H1 (cell line): ENCODE data around the gene KEL. TPM values are rescaled to one million over a fixed set of nuclear protein-coding genes. Genes with fewer than 3 reads are reported as not detected.

Experiments
- CTCF ChIA-PET: fragments of 300-600 bp; sonication (Branson Sonifier 250); formaldehyde crosslinking; loops from one replicate; lab custom pipeline; 2021; ENCODE audit not compliant: partially characterized antibody; lab: Charles Lee
- POLR2A ChIA-PET: fragments of 300-600 bp; sonication (Branson Sonifier 250); formaldehyde crosslinking; loops from one replicate; lab custom pipeline; 2021; ENCODE audit warnings: inconsistent platforms; ENCODE audit not compliant: partially characterized antibody; lab: Charles Lee
- DNase-seq, 2 experiments: peaks; one replicate each; pipeline versions ENCODE4 v3.0.0 to v3.0.0-alpha.2; 2010 to 2022; ENCODE audit warnings: low spot score in 2 of 2, low read depth in 1 of 2, mixed read lengths in 1 of 2
- FAIRE-seq: peaks from 2 replicates; lab custom pipeline; 2011; peaks lifted over from hg19 to GRCh38; lab: Jason Lieb, UNC
- H2AFZ ChIP-seq: 2 replicates; pipeline ENCODE4 v1.8.1; 2012; ENCODE audit warnings: low read length, inconsistent platforms
- H2AK5ac ChIP-seq: 2 replicates; pipeline ENCODE4 v1.6.1; 2013; ENCODE audit warnings: low read depth, low read length
- H2BK120ac ChIP-seq: replicated peaks from 2 replicates; pipeline ENCODE3; 2013; ENCODE audit warnings: low read depth, low read length, inconsistent platforms
- H2BK12ac ChIP-seq: 2 replicates; pipeline ENCODE4 v1.6.1; 2013; ENCODE audit warnings: low read depth, low read length
- H2BK15ac ChIP-seq: 2 replicates; pipeline ENCODE4 v1.6.1; 2013; ENCODE audit warnings: low read length
- H2BK20ac ChIP-seq: 2 replicates; pipeline ENCODE4 v1.6.1; 2013; ENCODE audit warnings: low read length
- H2BK5ac ChIP-seq: 2 replicates; pipeline ENCODE4 v1.6.1; 2013; ENCODE audit warnings: low read depth, low read length
- H3K14ac ChIP-seq: 2 replicates; pipeline ENCODE4 v1.6.1; 2013; ENCODE audit warnings: inconsistent platforms; ENCODE audit not compliant: insufficient read length
- H3K18ac ChIP-seq: 2 replicates; pipeline ENCODE4 v1.6.1; 2013; ENCODE audit warnings: low read length; ENCODE audit errors: extremely low read depth
- H3K23ac ChIP-seq: 2 replicates; pipeline ENCODE4 v1.6.1; 2013; ENCODE audit warnings: inconsistent platforms; ENCODE audit not compliant: insufficient read length
- H3K23me2 ChIP-seq: 2 replicates; pipeline ENCODE4 v1.6.1; 2013; ENCODE audit warnings: low read depth, low read length
- H3K27ac ChIP-seq: 2 replicates; pipeline ENCODE4 v1.6.1; 2011; ENCODE audit warnings: low read depth, low read length, inconsistent platforms
- H3K27me3 ChIP-seq, 4 experiments: replicated peaks in 1 of 4; 1 replicate in 1 of 4; 2 replicates in 3 of 4; pipeline versions ENCODE4 v1.6.1 to v1.8.1; 2011 to 2013; ENCODE audit warnings: low read length in 3 of 4, mild to moderate bottlenecking in 3 of 4, inconsistent platforms in 2 of 4, mixed read lengths in 2 of 4, moderate library complexity in 1 of 4; ENCODE audit not compliant: control insufficient read depth in 3 of 4, insufficient read depth in 3 of 4; ENCODE audit errors: extremely low read depth in 1 of 4
- H3K36me3 ChIP-seq, 4 experiments: 2 replicates each; pipeline versions ENCODE4 v1.6.1 to v1.8.1; 2011 to 2013; ENCODE audit warnings: mild to moderate bottlenecking in 4 of 4, low read length in 3 of 4, moderate library complexity in 2 of 4, control low read depth in 1 of 4, inconsistent platforms in 1 of 4; ENCODE audit not compliant: insufficient read depth in 4 of 4, control insufficient read depth in 2 of 4
- H3K4ac ChIP-seq: replicated peaks from 2 replicates; pipeline ENCODE3; 2013; ENCODE audit warnings: low read length, low read depth, mixed read lengths, inconsistent platforms; ENCODE audit not compliant: insufficient read length
- H3K4me1 ChIP-seq, 4 experiments: replicated peaks in 1 of 4; 1 replicate in 1 of 4; 2 replicates in 3 of 4; pipeline versions ENCODE4 v1.6.1 to v1.8.1; 2011 to 2013; ENCODE audit warnings: low read length in 3 of 4, inconsistent platforms in 2 of 4, mixed read lengths in 1 of 4; ENCODE audit not compliant: insufficient read depth in 4 of 4, control insufficient read depth in 3 of 4
- H3K4me2 ChIP-seq, 2 experiments: 2 replicates each; pipeline versions ENCODE4 v1.6.1 to v1.8.1; 2011 to 2013; ENCODE audit warnings: low read depth in 2 of 2, low read length in 2 of 2, control low read depth in 1 of 2, inconsistent platforms in 1 of 2, mild to moderate bottlenecking in 1 of 2; ENCODE audit not compliant: insufficient read depth in 1 of 2
- H3K4me3 ChIP-seq, 4 experiments: fragments of 200-600, 300-600 bp in 1 of 4; sonication (generic), shearing (Covaris generic), sonication (Bioruptor Twin) in 1 of 4; 2 replicates each; pipeline versions ENCODE4 v1.5.1 to v1.8.1; 2011 to 2016; ENCODE audit warnings: low read length in 4 of 4, low read depth in 3 of 4, control low read depth in 2 of 4, inconsistent platforms in 2 of 4, mild to moderate bottlenecking in 2 of 4, mixed read lengths in 1 of 4, moderate library complexity in 1 of 4; ENCODE audit not compliant: insufficient read depth in 2 of 4; ENCODE audit errors: extremely low read depth in 1 of 4
- H3K56ac ChIP-seq: replicated peaks from 2 replicates; pipeline ENCODE3; 2013; ENCODE audit warnings: low read depth, mild to moderate bottlenecking, mixed read lengths, low read length, inconsistent platforms; ENCODE audit not compliant: insufficient read length
- H3K79me1 ChIP-seq: 2 replicates; pipeline ENCODE4 v1.6.1; 2013; ENCODE audit warnings: low read depth, low read length, control low read depth
- H3K79me2 ChIP-seq, 2 experiments: 2 replicates each; pipeline versions ENCODE4 v1.6.1 to v1.8.1; 2012 to 2013; ENCODE audit warnings: low read length in 2 of 2, mild to moderate bottlenecking in 2 of 2, inconsistent platforms in 1 of 2; ENCODE audit not compliant: insufficient read depth in 2 of 2, control insufficient read depth in 1 of 2
- H3K9ac ChIP-seq, 4 experiments: replicated peaks in 1 of 4; 1 replicate in 1 of 4; 2 replicates in 3 of 4; pipeline versions ENCODE4 v1.6.1 to v1.8.1; 2011 to 2013; ENCODE audit warnings: low read depth in 3 of 4, low read length in 3 of 4, control low read depth in 2 of 4, mild to moderate bottlenecking in 2 of 4, moderate library complexity in 2 of 4, inconsistent platforms in 1 of 4; ENCODE audit errors: extremely low read depth in 1 of 4
- H3K9me3 ChIP-seq, 2 experiments: 2 replicates each; pipeline versions ENCODE4 v1.6.1 to v1.8.1; 2012 to 2013; ENCODE audit warnings: mild to moderate bottlenecking in 2 of 2, moderate library complexity in 2 of 2, control low read depth in 1 of 2, inconsistent platforms in 1 of 2, low read depth in 1 of 2, low read length in 1 of 2, mixed read lengths in 1 of 2; ENCODE audit not compliant: insufficient read depth in 2 of 2
- H4K20me1 ChIP-seq, 2 experiments: replicated peaks in 1 of 2; 2 replicates each; pipeline versions ENCODE3 to v1.8.1; 2011 to 2013; ENCODE audit warnings: inconsistent platforms in 2 of 2, low read length in 2 of 2, mild to moderate bottlenecking in 1 of 2; ENCODE audit not compliant: insufficient read depth in 2 of 2, control insufficient read depth in 1 of 2
- H4K5ac ChIP-seq: 2 replicates; pipeline ENCODE4 v1.6.1; 2013; ENCODE audit warnings: low read length, low read depth, mixed read lengths, inconsistent platforms; ENCODE audit not compliant: insufficient read length
- H4K8ac ChIP-seq: 2 replicates; pipeline ENCODE4 v1.8.0; 2013; ENCODE audit warnings: mild to moderate bottlenecking, moderate library complexity, low read length, inconsistent platforms; ENCODE audit not compliant: insufficient read depth; ENCODE audit errors: extremely low read depth
- H4K91ac ChIP-seq: replicated peaks from 2 replicates; pipeline ENCODE3; 2013; ENCODE audit warnings: low read length, mixed read lengths, inconsistent platforms; ENCODE audit not compliant: insufficient read length
- BCL11A ChIP-seq, 2 experiments: IDR thresholded peaks; one replicate each; pipeline ENCODE4 v1.6.1; 2011; ENCODE audit warnings: low read depth in 2 of 2, low read length in 2 of 2, mild to moderate bottlenecking in 2 of 2
- CREB1 ChIP-seq: IDR thresholded peaks from 2 replicates; pipeline ENCODE4 v1.6.1; 2012; ENCODE audit warnings: inconsistent platforms
- EGR1 ChIP-seq: IDR thresholded peaks from 2 replicates; pipeline ENCODE4 v1.6.1; 2011; ENCODE audit warnings: low read depth, low read length, borderline replicate concordance
- EP300 ChIP-seq, 2 experiments: IDR thresholded peaks; 1 replicate in 1 of 2; 2 replicates in 1 of 2; pipeline ENCODE4 v1.6.1; 2011 to 2012; ENCODE audit warnings: low read depth in 2 of 2, low read length in 2 of 2, mild to moderate bottlenecking in 2 of 2, borderline replicate concordance in 1 of 2, inconsistent platforms in 1 of 2, moderate library complexity in 1 of 2
- FOSL1 ChIP-seq: IDR thresholded peaks from 2 replicates; pipeline ENCODE4 v1.6.1; 2011; ENCODE audit warnings: mild to moderate bottlenecking, low read depth, low read length, moderate library complexity; ENCODE audit not compliant: insufficient read depth
- HDAC6 ChIP-seq: IDR thresholded peaks from one replicate; pipeline ENCODE4 v1.7.1; 2012; ENCODE audit warnings: low read depth, mild to moderate bottlenecking, inconsistent platforms, low read length, moderate library complexity
- NRF1 ChIP-seq: IDR thresholded peaks from 2 replicates; pipeline ENCODE4 v1.6.1; 2011; ENCODE audit warnings: mild to moderate bottlenecking, low read depth, low read length, improper control_type of control experiment
- SP1 ChIP-seq: IDR thresholded peaks from 2 replicates; pipeline ENCODE4 v1.6.1; 2011; ENCODE audit warnings: low read depth, low read length
- SUZ12 ChIP-seq: fragments of 200-600 bp; sonication (generic); IDR thresholded peaks from 2 replicates; pipeline ENCODE4 v1.6.1; 2012; ENCODE audit warnings: mild to moderate bottlenecking, inconsistent platforms, low read length, moderate library complexity, mixed read lengths
- TCF12 ChIP-seq: IDR thresholded peaks from 2 replicates; pipeline ENCODE4 v1.6.1; 2011; ENCODE audit warnings: low read depth, mild to moderate bottlenecking, low read length
- TEAD4 ChIP-seq: IDR thresholded peaks from 2 replicates; pipeline ENCODE4 v1.6.1; 2012; ENCODE audit warnings: low read depth, low read length, inconsistent platforms, mixed read lengths
- WGBS, 2 experiments: shearing (Covaris generic) in 1 of 2; methylation state at CpG; one replicate each; pipeline versions ENCODE4 v1.1.6 to v1.1.7; 2013 to 2015; ENCODE audit warnings: low lambda C conversion rate in 2 of 2, mixed read lengths in 2 of 2, inconsistent platforms in 1 of 2, low coverage in 1 of 2, missing lambda C conversion rate in 1 of 2; ENCODE audit not compliant: insufficient replicate concordance in 2 of 2, insufficient coverage in 1 of 2, insufficient read length in 1 of 2; ENCODE audit errors: extremely low coverage in 1 of 2, missing lambda C conversion rate in 1 of 2; 5-methylcytosine and 5-hydroxymethylcytosine counted together
- polyA plus RNA-seq, 7 experiments: library from polyadenylated mRNA; depleted of rRNA in 3 of 7; stranded (reverse) in 5 of 7; unstranded in 2 of 7; fragments of >200 nt in 5 of 7; fragments of 200-250 nt in 2 of 7; gene quantifications; 1 replicate in 5 of 7; 2 replicates in 1 of 7; 4 replicates in 1 of 7; pipeline versions ENCODE4 v1.2.1 to v1.2.3, GENCODE V29; 2011 to 2013; ENCODE audit warnings: missing spikeins in 2 of 7, mixed read lengths in 2 of 7
- total RNA-seq: library from RNA; stranded (reverse); fragmentation: NEBNext Ultra II Directional; extraction: Animal tissue kit (Norgen Biotek cat#: 25700); gene quantifications from 2 replicates; pipeline ENCODE4 v1.2.1, GENCODE V29; 2021
- TF ChIP-seq, protein P1 (sequence below): IDR thresholded peaks from 2 replicates; pipeline ENCODE4 v1.6.1; 2011; ENCODE audit warnings: low read depth, mild to moderate bottlenecking, low read length; ENCODE audit not compliant: insufficient read depth
- TF ChIP-seq, protein P2 (sequence below): IDR thresholded peaks from 2 replicates; pipeline ENCODE4 v1.6.1; 2011; ENCODE audit warnings: low read length, improper control_type of control experiment

Gene KEL
- total and polyA plus RNA-seq, 2 of the 8 experiments (the other 6 are each of a cell fraction or from before 2014, with no cell fraction given), result 1.8 to 1.9 TPM

DNA sequence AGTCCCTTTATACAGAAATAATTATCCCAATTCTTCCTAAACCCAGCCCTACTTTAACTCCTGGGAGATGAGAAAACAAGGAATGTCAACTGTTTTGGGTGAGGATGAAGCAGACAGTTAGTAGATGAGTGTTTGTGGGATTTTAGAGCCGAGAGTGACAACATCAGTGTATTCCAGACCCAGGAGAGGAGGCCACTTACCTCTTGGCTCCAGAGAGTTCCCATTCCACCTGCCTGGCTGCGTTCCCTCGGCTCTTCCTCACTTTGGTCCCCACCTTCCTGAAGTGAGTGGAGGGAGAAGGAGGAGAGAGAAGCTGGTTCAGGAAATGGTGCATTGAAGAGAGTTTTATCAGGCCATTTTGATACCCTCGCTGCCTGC lies 579 bp downstream of the KEL start:
- no peak overlapping the region for H2AFZ ChIP-seq
- peaks cover 2% of the 10 kb centered on the region; the same call in 1 of the 2 replicates for H3K23me2 ChIP-seq
- no peak overlapping the region for H2AK5ac ChIP-seq
- peak overlapping the region; percentile 1 for H4K91ac ChIP-seq
- no peaks in the 10 kb centered on the region; a peak in 1 of 4 replicates for H3K9me3 ChIP-seq
- no peak overlapping the region for H4K5ac ChIP-seq
- no peaks in the 10 kb centered on the region for H3K79me2 ChIP-seq
- H3K18ac ChIP-seq, result no peak overlapping the region
- no peak overlapping the region for H2BK15ac ChIP-seq
- no peak overlapping the region for H3K27ac ChIP-seq
- no peaks in the 10 kb centered on the region for H4K20me1 ChIP-seq
- H2BK5ac ChIP-seq, result no peak overlapping the region
- POLR2A ChIA-PET, result no interaction called here
- no peak overlapping the region for H2BK120ac ChIP-seq
- no peak overlapping the region for H3K9ac ChIP-seq
- no peak overlapping the region for H4K8ac ChIP-seq
- DNase-seq (no peak), FAIRE-seq (no peak)
- CTCF ChIA-PET, result interaction anchor here (0.6 to 2.9 kb wide), 20 partner anchors 9 to 664 kb away, joined by 3 to 16 read pairs (median 4); partner anchors contain the start of gene TRPV5
- H3K27me3 ChIP-seq, result no peaks in the 10 kb centered on the region
- no peak overlapping the region for H3K4me3 ChIP-seq
- H3K4me1 ChIP-seq, result peaks cover 0 to 11% (median 6%) of the 10 kb centered on the region in 4 experiments; a peak in 6 of 7 replicates
- WGBS, 2 experiments, result 89% methylated on average over 4 of the region's 4 CpGs; no CpG with 5 or more reads in 1 of the 2 experiments
- no peaks in the 10 kb centered on the region for H3K79me1 ChIP-seq
- H3K36me3 ChIP-seq, result no peaks in the 10 kb centered on the region
- H3K23ac ChIP-seq, result no peak overlapping the region
- H2BK20ac ChIP-seq, result no peak overlapping the region
- no peak overlapping the region for H3K56ac ChIP-seq
- no peak overlapping the region for H3K14ac ChIP-seq
- peak overlapping the region; percentile 2; the same call in 1 of the 2 replicates for H2BK12ac ChIP-seq
- no peak overlapping the region for H3K4ac ChIP-seq
- peak overlapping the region in 1 of 2 experiments; percentile 26; a peak in 1 of 4 replicates for H3K4me2 ChIP-seq
- TF ChIP-seq TEAD4 (no peak), SUZ12 (no peak), EGR1 (no peak), EP300 (IDR thresholded peaks at IDR 0.05; ENCODE audit: borderline replicate concordance in 1 of 2, low read depth in 2 of 2, low read length in 2 of 2) (no peak), SP1 (no peak), TCF12 (no peak), BCL11A (IDR thresholded peaks at IDR 0.05; ENCODE audit: low read depth in 2 of 2, low read length in 2 of 2) (no peak), CREB1 (no peak), HDAC6 (no peak), NRF1 (no peak), FOSL1 (no peak)
- TF ChIP-seq, protein P1, sequence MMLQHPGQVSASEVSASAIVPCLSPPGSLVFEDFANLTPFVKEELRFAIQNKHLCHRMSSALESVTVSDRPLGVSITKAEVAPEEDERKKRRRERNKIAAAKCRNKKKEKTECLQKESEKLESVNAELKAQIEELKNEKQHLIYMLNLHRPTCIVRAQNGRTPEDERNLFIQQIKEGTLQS, result no peak
- TF ChIP-seq, protein P2, sequence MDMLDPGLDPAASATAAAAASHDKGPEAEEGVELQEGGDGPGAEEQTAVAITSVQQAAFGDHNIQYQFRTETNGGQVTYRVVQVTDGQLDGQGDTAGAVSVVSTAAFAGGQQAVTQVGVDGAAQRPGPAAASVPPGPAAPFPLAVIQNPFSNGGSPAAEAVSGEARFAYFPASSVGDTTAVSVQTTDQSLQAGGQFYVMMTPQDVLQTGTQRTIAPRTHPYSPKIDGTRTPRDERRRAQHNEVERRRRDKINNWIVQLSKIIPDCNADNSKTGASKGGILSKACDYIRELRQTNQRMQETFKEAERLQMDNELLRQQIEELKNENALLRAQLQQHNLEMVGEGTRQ, result no peak
